HS-5 (cell line): ENCODE results near the gene ATP6V0A1.
"Not testable (repeated sequence)": the region's sequence is repeated elsewhere in the genome, so short reads cannot be mapped to it uniquely, and the experiment has no call there.

ENCODE experiments used
- DNase-seq: peaks from one replicate; pipeline ENCODE4 v3.0.0-alpha.2; 2012; ENCODE audit warnings: low read depth

Gene ATP6V0A1

DNA sequence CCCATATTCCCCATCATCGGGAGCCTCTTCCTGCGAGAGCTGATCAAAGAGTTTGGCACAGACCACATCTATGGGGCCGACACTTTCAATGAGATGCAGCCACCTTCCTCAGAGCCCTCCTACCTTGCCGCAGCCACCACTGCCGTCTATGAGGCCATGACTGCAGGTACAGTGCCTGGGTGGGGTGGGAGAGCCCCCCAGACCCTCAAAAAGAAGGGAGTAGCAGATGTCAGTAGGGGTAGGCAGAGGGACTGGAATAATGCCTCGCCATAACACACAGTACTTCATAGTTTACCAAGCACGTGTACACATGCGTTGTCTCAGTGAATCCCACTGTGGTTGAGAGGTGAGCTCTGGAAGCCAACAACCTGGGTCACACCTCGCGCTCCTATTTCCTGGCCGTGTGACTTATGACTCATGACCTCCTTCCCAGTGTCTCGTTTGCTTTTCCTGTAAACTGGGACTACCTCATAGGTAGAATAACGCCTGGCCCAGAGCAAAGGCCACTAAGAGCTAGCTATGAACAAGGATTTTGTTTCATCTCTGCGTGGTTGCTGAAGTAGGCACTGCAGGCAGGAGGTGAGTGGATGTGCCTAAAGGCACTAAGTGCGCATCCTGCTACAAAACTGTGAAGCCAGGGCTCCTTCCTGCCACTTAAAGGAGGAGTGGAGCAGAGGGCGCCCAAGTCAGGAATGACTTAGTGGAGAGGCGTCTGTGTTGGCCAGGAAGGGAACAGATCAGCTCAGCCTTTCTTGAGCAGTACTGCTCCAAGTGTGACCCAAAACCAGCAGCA lies 82.6 kb downstream of the ATP6V0A1 start:
- no peak for DNase-seq

DNA sequence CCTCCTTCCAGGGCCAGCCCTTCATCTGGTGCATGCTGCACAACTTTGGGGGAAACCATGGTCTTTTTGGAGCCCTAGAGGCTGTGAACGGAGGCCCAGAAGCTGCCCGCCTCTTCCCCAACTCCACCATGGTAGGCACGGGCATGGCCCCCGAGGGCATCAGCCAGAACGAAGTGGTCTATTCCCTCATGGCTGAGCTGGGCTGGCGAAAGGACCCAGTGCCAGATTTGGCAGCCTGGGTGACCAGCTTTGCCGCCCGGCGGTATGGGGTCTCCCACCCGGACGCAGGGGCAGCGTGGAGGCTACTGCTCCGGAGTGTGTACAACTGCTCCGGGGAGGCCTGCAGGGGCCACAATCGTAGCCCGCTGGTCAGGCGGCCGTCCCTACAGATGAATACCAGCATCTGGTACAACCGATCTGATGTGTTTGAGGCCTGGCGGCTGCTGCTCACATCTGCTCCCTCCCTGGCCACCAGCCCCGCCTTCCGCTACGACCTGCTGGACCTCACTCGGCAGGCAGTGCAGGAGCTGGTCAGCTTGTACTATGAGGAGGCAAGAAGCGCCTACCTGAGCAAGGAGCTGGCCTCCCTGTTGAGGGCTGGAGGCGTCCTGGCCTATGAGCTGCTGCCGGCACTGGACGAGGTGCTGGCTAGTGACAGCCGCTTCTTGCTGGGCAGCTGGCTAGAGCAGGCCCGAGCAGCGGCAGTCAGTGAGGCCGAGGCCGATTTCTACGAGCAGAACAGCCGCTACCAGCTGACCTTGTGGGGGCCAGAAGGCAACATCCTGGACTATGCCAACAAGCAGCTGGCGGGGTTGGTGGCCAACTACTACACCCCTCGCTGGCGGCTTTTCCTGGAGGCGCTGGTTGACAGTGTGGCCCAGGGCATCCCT lies 84.8 kb downstream of the ATP6V0A1 start:
- DNase-seq: no peak

DNA sequence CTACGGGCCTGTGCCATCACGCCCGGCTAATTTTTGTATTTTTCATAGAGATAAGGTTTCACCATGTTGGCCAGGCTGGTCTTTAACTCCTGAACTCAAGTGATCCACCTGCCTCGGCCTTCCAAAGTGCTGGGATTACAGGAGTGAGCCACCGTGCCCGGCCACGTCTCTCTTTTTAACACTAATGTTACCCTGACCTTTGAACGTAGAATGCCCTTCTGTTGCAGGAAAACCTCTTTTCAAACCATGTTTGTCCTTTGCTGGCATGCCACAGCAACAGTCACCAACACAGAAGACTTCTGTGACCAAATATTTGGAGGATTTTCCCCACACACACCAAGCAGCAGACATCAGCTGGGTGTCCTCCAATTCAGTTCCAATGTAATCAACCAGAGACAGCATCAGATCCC lies 86.2 kb downstream of the ATP6V0A1 start:
- no peak for DNase-seq

DNA sequence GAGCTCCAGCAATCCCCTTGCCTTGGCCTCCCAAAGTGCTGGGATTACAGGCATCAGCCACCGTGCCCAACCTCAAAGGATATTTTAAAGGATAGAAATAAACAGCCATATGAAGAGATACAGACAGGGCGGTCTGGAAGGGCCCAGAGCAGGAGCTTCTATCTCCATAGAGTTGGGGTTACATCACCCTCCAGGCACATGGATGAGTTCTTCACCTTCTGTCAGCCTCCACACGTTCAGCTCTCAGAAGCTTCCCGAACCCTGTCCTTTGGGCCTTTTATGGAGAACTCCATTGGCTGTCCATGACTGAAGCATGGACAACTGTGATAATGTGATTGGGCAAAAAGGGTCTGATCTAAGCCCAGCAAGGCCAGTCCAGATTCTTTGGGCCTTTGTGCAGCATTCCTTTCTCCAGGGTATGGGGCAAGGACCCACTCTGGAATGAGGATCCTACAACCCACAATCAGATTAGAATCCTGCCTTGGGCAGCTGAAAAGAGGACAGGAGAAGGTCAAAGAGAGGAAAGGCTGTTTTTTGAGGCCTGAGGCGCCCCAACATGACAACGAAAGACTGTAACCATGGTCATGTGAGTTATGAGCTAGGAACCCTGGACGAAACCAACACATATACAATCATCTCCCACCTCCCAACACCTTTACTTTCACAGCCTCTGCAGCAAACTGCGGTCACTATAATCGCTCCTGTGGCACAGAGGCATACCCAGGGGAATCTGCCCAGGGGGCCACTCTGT lies 87.3 kb downstream of the ATP6V0A1 start:
- not testable (repeated sequence) for DNase-seq

DNA sequence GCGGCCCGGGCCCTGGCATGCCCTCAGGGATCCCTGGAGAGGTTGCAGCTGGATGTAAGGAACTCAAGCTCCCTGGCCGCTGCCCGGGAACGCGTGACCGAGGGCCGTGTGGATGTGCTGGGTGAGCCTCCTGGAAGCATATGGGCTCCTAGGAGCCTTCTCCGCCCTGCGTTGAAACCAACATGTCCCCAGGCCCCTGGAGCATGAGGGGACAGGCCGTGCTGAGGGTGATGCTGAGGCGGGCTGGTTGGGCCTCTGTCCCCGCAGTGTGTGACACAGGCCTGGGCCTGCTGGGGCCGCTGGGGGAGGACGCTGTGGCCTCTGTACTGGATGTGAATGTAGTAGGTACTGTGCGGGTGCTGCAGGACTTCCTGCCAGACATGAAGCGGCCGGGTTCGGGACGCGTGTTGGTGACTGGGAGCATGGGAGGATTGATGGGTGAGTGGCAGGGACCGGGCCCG lies 88.4 kb downstream of the ATP6V0A1 start:
- DNase-seq: no peak

DNA sequence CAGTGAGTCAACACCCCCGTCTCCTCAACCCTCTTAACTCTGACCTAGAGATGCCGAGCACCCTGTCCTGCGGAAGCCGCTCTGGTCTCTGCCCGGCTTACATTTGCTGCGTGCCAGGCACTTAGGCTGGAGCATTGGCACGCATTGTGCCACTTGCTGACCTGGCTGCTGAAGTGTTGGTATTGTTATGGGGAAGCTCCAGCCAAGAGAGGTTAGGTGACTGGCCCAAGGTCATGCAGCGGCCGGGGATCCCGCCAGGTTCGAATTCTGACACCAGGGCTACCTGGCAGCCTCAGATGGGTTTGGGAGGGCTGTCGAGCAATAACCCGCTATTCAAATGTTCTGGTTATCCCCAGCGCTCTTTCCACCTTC lies 89.0 kb downstream of the ATP6V0A1 start:
- no peak for DNase-seq

DNA sequence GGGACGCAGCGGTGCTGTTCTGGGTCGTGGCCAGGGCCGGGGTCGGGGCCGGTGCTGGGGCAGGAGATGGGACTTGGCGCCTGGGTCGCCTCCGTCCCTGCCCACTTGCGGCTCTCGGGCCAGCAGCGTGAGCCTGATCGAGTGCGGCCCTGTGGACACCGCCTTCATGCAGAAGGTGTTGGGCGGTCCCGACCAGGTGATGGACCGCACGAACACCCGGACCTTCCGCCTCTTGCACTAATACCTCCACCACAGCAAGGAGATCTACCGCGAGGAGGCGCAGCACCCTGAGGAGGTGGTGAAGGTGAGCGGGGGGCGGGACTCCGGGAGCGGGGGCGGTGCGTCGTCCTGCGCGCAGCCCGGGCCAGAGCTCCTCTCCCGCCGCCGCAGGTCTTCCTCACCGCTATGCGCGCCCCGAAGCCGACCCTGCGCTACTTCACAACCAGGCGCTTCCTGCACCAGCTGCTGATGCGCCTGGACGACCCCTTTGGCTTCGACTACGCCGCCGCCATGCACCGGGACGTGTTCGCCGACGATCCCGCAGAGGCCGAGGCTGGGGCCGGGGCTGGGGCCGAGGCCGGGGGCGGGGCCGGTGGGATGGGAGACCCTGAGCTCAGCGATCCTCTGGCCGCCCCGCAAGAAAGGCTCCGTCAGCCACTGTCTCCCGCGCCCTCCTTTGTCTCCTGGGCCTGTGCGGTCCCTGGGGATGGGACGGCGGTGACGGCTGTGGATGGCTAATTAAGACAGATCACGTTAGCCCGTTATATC lies 89.6 kb downstream of the ATP6V0A1 start:
- no peak for DNase-seq

DNA sequence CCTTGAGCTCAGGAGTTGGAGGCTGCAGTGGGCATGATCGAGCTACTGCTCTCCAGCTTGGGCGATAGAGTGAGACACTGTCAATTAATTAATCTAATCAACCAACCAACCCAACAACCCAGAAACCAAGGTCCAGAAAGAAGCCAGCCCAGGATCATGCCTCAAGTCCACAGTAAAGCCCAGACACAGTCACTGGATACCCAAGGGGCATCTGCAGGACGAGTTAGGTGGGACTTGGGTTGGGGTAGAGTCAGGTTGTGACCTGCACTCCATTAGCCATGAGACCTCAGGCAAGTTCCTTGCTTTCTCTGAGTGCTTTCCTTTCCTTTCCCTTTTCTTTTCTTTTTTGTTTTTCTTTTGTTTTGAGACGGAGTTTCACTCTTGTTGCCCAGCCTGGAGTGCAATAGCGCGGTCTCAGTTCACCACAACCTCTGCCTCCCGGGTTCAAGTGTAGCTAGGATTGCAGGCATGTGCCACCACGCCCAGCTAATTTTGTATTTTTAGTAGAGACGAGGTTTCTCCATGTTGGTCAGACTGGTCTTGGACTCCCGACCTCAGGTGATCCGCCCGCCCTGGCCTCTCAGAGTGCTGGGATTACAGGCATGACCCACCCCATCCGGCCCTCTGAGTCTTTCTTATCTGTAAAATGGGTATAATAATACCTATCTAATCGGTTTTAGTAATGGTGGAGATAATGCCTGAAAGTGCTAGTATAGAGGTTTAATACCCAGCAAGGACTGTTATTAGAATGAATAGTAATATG lies 90.5 kb downstream of the ATP6V0A1 start:
- no peak for DNase-seq

DNA sequence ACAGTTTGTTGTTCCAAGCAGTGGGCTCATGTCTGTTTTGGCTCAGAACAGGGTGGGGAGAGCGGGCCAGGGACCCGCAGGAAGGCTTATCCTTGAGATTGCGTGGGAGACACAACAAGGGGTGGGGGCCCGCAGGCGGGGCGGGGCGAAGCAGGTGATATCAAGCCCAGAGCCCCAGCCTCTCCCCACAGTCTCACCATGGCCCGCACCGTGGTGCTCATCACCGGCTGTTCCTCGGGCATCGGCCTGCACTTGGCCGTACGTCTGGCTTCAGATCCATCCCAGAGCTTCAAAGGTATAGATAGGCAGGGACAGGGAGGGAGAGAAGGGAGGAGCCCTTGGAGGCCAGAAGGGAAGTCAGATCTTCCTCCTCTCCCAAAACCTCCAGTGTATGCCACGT lies 94.1 kb downstream of the ATP6V0A1 start, which contains the start of gene HSD17B1:
TSS of gene HSD17B1 (plus strand) at position 188 of the 400 bp plus-strand sequence. CDS start at position 199, 11 bp downstream.
- not testable (repeated sequence) for DNase-seq

DNA sequence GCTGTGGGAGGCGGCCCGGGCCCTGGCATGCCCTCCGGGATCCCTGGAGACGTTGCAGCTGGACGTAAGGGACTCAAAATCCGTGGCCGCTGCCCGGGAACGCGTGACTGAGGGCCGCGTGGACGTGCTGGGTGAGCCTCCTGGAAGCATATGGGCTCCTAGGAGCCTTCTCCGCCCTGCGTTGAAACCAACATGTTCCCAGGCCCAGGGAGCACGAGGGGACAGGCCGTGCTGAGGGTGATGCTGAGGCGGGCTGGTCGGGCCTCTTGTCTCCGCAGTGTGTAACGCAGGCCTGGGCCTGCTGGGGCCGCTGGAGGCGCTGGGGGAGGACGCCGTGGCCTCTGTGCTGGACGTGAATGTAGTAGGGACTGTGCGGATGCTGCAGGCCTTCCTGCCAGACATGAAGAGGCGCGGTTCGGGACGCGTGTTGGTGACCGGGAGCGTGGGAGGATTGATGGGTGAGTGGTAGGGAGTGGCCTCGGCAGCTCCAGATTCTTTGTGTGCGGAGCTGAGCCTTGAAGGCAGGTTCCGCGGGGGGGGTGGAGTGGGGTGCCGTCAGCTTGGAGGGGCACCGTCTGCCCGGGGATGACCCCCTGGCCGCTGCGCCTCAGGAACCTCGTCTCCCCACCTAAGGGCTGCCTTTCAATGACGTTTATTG lies 94.6 kb downstream of the ATP6V0A1 start:
- DNase-seq: no peak

DNA sequence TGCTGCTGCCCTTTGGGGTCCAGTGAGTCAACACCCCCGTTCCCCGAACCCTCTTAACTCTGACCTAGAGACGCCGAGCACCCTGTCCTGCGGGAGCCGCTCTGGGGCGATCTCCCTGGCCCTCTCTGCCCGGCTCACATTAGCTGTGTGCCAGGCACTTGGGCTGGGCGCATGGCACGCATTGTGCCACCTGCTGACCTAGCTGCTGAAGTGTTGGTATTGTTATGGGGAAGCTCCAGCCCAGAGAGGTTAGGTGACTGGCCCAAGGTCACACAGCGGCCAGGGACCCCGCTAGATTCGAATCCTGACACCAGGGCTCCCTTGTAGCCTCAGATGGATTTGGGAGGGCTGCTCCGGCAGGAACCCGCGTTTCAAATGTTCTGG lies 95.2 kb downstream of the ATP6V0A1 start:
- no peak for DNase-seq

DNA sequence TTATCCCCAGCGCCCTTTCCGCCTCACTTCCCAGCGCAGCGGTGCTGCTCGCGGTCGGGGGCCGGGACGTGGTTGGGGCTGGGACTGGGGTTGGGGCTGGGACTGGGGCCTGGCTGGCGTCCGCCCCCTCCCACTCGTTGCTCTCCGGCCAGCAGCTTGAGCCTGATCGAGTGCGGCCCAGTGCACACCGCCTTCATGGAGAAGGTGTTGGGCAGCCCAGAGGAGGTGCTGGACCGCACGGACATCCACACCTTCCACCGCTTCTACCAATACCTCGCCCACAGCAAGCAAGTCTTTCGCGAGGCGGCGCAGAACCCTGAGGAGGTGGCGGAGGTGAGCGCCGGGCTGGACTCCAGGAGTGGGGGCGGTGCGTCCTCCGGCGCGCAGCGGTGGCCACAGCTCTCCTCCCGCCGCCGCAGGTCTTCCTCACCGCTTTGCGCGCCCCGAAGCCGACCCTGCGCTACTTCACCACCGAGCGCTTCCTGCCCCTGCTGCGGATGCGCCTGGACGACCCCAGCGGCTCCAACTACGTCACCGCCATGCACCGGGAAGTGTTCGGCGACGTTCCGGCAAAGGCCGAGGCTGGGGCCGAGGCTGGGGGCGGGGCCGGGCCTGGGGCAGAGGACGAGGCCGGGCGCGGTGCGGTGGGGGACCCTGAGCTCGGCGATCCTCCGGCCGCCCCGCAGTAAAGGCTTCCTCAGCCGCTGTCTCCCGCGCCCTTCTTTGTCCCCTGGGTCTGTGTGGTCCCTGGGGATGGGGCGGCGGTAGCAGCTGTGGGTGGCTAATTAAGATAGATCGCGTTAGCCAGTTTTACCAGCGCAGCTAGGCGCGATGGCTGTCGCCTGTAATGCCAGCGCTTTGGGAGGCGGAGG lies 95.8 kb downstream of the ATP6V0A1 start:
- DNase-seq: no peak

DNA sequence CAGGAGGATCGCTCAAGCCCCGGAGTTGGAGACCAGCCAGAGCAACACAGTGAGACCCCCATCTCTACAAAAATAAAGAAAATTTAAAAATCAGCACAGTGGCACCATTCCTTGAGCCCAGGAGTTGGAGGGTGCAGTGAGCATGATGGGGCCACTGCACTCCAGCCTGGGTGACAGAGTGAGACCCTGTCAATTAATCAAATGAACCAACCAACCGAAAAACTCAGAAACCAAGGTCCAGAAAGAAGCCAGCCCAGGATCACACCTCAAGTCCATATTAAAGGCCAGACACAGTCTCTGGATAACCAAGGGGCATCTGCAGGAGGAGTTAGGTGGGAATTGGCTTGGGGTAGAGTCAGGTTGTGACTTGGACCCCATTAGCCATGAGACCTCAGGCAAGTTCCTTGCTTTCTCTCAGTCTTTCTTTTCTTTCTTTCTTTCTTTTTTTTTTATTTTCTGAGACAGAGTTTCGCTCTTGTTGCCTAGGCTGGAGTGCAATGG lies 96.5 kb downstream of the ATP6V0A1 start:
- DNase-seq: no peak

DNA sequence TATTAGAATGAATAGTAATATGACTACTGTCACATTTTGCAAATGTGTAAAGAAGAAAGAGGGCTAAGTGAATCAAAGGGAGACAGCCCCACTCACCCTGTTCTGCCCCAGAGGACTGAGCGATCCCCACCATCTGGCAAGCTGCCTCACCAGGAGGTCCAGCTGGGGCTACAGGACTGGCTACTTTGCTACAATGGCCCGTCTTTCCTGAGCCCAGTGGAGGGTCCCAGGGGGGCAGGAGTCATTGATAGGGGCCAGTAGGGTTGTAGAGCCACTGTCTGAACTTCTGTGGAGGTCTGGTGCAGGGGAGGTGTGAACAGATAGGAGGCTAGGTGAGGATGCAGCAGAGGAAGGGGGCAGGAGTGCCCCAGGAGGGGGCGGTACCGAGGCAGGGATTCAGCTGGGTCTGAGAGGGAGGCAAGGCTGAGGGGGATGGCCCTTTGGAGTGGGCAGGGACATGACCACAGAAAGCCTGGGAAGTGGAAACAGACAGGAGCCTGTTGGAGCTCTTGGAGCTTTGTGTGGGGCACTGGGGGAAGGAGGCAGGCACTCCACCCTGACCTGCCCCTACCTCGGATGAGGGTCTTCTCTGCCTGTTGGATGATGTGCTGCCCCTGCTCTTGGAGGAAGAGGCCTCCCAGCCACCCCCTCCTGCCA lies 97.4 kb downstream of the ATP6V0A1 start:
- not testable (repeated sequence) for DNase-seq

DNA sequence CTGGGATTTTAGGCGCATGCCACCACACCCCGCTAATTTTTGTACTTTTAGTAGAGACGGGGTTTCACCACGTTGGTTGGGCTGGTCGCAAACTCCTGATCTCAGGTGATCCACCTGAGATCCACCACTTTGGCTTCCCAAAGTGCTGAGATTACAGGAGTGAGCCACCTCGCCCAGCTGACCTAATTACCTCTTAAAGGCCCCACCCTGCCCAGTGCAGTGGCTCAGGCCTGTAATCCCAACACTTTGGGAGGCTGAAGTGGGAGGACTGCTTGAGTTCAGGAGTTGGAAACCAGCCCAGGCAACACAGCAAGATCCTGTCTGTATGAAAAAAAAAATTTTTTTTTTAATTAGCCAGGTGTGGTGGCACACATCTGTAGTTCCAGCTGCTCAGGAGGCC lies 100.4 kb downstream of the ATP6V0A1 start:
- no peak for DNase-seq

DNA sequence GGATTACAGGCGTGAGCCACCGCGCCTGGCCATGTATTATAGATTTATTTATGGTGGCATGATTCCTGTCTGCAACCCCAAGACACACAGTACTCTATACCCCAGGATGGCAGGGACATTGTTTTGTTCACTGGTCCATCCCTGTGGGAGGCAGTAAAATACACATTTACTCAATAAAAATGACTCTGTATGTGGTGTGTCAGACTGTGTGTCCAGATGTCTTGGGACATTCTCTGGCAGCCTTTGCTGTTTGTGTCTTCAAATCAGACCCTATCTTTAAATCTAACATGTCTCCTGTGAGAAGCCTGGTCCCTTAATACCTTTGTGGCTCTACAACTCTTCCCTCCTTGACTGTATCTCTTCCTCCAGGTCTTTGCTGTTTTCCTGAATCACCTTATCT lies 101.6 kb downstream of the ATP6V0A1 start:
- DNase-seq: no peak

DNA sequence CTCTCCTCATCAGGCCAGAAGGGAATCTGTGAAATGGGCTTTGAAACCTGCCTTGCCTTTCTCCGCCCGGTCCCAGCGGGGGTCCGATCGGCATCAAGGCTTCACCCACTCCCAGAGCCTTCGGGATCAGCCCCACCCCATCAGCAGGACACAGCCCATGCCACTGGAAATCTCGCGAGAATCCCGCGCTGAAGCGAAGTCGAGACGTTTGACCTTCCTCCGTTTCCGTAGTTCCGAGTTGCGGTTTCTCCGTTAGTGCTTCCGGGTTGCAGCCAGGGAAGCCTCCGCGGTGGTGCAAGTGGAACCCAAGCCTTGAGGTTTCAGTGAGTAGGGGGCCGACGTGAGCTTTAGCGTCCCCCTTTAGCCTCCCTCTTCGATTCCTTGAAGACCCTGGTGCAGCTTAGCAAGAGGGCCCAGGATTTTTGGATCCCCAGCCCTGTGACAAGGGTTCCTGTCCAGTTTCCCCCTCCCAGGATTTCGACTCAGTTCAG lies 103.3 kb downstream of the ATP6V0A1 start, which contains the start of gene COASY:
TSS of gene COASY (plus strand) at position 252 of the 491 bp plus-strand sequence. CDS start 475 bp downstream, outside the sequence.
- DNase-seq: peak; percentile 89
